CD14-positive monocyte (primary cell): Measurements from ENCODE around the gene DSTYK. TPM values are rescaled to one million over a fixed set of nuclear protein-coding genes. Genes with fewer than 3 reads are reported as not detected.

Source experiments
- DNase-seq, 3 donors: peaks; one replicate each; pipeline ENCODE4 v3.0.0-alpha.2; 2011 to 2022
- H2AFZ ChIP-seq: 2 replicates; pipeline ENCODE4 v1.6.0; 2012; ENCODE audit warnings: mild to moderate bottlenecking, low read depth, low read length, inconsistent platforms; ENCODE audit not compliant: insufficient read depth, poor library complexity, severe bottlenecking
- H3K27ac ChIP-seq, 2 donors: 1 replicate in 1 of 2; 2 replicates in 1 of 2; pipeline ENCODE4 v1.5.1; 2012 to 2013; ENCODE audit warnings: low read length in 2 of 2, control low read depth in 1 of 2, inconsistent platforms in 1 of 2, low read depth in 1 of 2, mild to moderate bottlenecking in 1 of 2
- H3K27me3 ChIP-seq, 2 donors: one replicate each; pipeline versions ENCODE4 v1.6.0 to v1.6.1; 2011 to 2013; ENCODE audit warnings: low read length in 2 of 2; ENCODE audit not compliant: control insufficient read depth in 2 of 2, insufficient read depth in 2 of 2
- H3K36me3 ChIP-seq, 2 donors: replicated peaks in 1 of 2; 1 replicate in 1 of 2; 2 replicates in 1 of 2; pipeline versions ENCODE4 v1.5.1 to v1.6.1; 2012 to 2013; ENCODE audit warnings: low read length in 2 of 2, control low read depth in 1 of 2, inconsistent platforms in 1 of 2, mild to moderate bottlenecking in 1 of 2; ENCODE audit not compliant: insufficient read depth in 2 of 2, control insufficient read depth in 1 of 2
- H3K4me1 ChIP-seq, 2 donors: 1 replicate in 1 of 2; 2 replicates in 1 of 2; pipeline versions ENCODE4 v1.5.1 to v1.6.1; 2012 to 2013; ENCODE audit warnings: low read length in 2 of 2, control low read depth in 1 of 2, inconsistent platforms in 1 of 2, mild to moderate bottlenecking in 1 of 2, moderate library complexity in 1 of 2; ENCODE audit not compliant: insufficient read depth in 2 of 2, control insufficient read depth in 1 of 2
- H3K4me2 ChIP-seq: replicated peaks from 2 replicates; pipeline ENCODE3; 2012; ENCODE audit warnings: low read length, moderate library complexity, mild to moderate bottlenecking; ENCODE audit not compliant: poor library complexity, severe bottlenecking; ENCODE audit errors: extremely low read depth
- H3K4me3 ChIP-seq, 3 experiments: fragments of 200-600 bp in 1 of 3; sonication (generic) in 1 of 3; replicated peaks in 1 of 3; 1 replicate in 2 of 3; 2 replicates in 1 of 3; pipeline ENCODE4 v1.5.1; 2011 to 2013; ENCODE audit warnings: low read length in 3 of 3, mild to moderate bottlenecking in 3 of 3, control low read depth in 2 of 3, low read depth in 2 of 3, inconsistent platforms in 1 of 3, moderate library complexity in 1 of 3
- H3K79me2 ChIP-seq: 2 replicates; pipeline ENCODE4 v1.6.0; 2012; ENCODE audit warnings: mild to moderate bottlenecking, control low read depth, inconsistent platforms, low read length, moderate library complexity; ENCODE audit not compliant: insufficient read depth
- H3K9ac ChIP-seq: 2 replicates; pipeline ENCODE4 v1.6.0; 2017; ENCODE audit warnings: low read length, mild to moderate bottlenecking; ENCODE audit not compliant: insufficient read depth, poor library complexity, severe bottlenecking
- H3K9me3 ChIP-seq, 2 donors: replicated peaks in 1 of 2; 1 replicate in 1 of 2; 2 replicates in 1 of 2; pipeline versions ENCODE4 v1.5.1 to v1.6.1; 2012 to 2013; ENCODE audit warnings: low read length in 2 of 2, control low read depth in 1 of 2; ENCODE audit not compliant: control insufficient read depth in 1 of 2, insufficient read depth in 1 of 2
- H4K20me1 ChIP-seq: 2 replicates; pipeline ENCODE4 v1.6.0; 2012; ENCODE audit warnings: mild to moderate bottlenecking, low read length, control low read depth, moderate library complexity; ENCODE audit not compliant: insufficient read depth
- H3K27ac Mint-ChIP-seq, 7 donors: one replicate each; pipeline ENCODE4 v1.8.0; 2020; ENCODE audit warnings: mild to moderate bottlenecking in 7 of 7, mixed read lengths in 7 of 7, moderate library complexity in 6 of 7, inconsistent platforms in 2 of 7
- H3K27me3 Mint-ChIP-seq, 3 donors: one replicate each; pipeline ENCODE4 v1.8.0; 2021 to 2022; ENCODE audit warnings: low read depth in 3 of 3, mild to moderate bottlenecking in 3 of 3, mixed read lengths in 3 of 3, moderate library complexity in 3 of 3, inconsistent platforms in 1 of 3
- H3K36me3 Mint-ChIP-seq, 2 donors: one replicate each; pipeline ENCODE4 v1.8.0; 2020; ENCODE audit warnings: mixed read lengths in 2 of 2, inconsistent platforms in 1 of 2, mild to moderate bottlenecking in 1 of 2
- H3K4me1 Mint-ChIP-seq: one replicate; pipeline ENCODE4 v1.8.0; 2020; ENCODE audit warnings: mild to moderate bottlenecking, mixed read lengths
- H3K4me3 Mint-ChIP-seq, 2 donors: one replicate each; pipeline ENCODE4 v1.8.0; 2020; ENCODE audit warnings: mild to moderate bottlenecking in 2 of 2, mixed read lengths in 2 of 2, moderate library complexity in 1 of 2
- H3K9me3 Mint-ChIP-seq, 7 donors: one replicate each; pipeline ENCODE4 v1.8.0; 2020 to 2022; ENCODE audit warnings: mixed read lengths in 7 of 7, mild to moderate bottlenecking in 6 of 7, moderate library complexity in 6 of 7, inconsistent platforms in 2 of 7
- CTCF ChIP-seq: fragments of 200-600 bp; IDR thresholded peaks from one replicate; pipeline ENCODE4 v1.8.0; 2022; ENCODE audit warnings: antibody characterized with exemption, mild to moderate bottlenecking
- WGBS: methylation state at CpG from one replicate; pipeline ENCODE4 v1.1.5; 2013; ENCODE audit warnings: missing lambda C conversion rate; ENCODE audit not compliant: insufficient coverage; 5-methylcytosine and 5-hydroxymethylcytosine counted together
- intact Hi-C, 2 donors: fragments of 100-400 bp; cut with micrococcal nuclease; formaldehyde crosslinking; loops; one replicate each; pipeline versions ENCODE4 v1.15.0 to v1.15.1; 2023
- polyA plus RNA-seq, 3 donors: library from polyadenylated mRNA; depleted of rRNA in 1 of 3; unstranded in 2 of 3; stranded (reverse) in 1 of 3; fragments of 300-500 nt in 2 of 3; fragments of >200 nt in 1 of 3; fragmentation: Illumina TruSeq in 2 of 3; gene quantifications; 1 replicate in 2 of 3; 2 replicates in 1 of 3; pipeline ENCODE4 v1.2.3, GENCODE V29; 2012 to 2021

DSTYK gene
- polyA plus RNA-seq, 3 donors: 2.9 to 6.5 (median 3.8) TPM

- intact Hi-C loops: loop anchor here (10.0 kb wide), 1 partner anchor 163 kb away; no protein-coding TSS in a partner anchor
- Histone ChIP-seq H4K20me1 (no peaks in the 10 kb centered on the region), H3K79me2 (no peaks in the 10 kb centered on the region), H3K36me3 (peaks cover 49 to 61% of the 10 kb centered on the region in 2 donors), H2AFZ (no peak overlapping the region), H3K27me3 (no peaks in the 10 kb centered on the region), H3K4me3 (no peak overlapping the region), H3K4me1 (no peaks in the 10 kb centered on the region), H3K27ac (no peak overlapping the region), H3K9ac (no peak overlapping the region), H3K4me2 (no peak overlapping the region), H3K9me3 (no peaks in the 10 kb centered on the region)
- 100% methylated on average over 2 of the region's 6 CpGs for WGBS
- peaks cover 0 to 2% (median 0%) of the 10 kb centered on the region in 3 donors for H3K27me3 Mint-ChIP-seq
- H3K36me3 Mint-ChIP-seq: peaks cover 53 to 62% of the 10 kb centered on the region in 2 donors
- no peak for TF ChIP-seq CTCF
- no peak overlapping the region for H3K4me3 Mint-ChIP-seq
- H3K27ac Mint-ChIP-seq: peak overlapping the region in 2 of 7 donors; percentile 8 to 35
- no peaks in the 10 kb centered on the region for H3K4me1 Mint-ChIP-seq
- H3K9me3 Mint-ChIP-seq: no peaks in the 10 kb centered on the region
- no peak for DNase-seq
Observed at GRCh38 chr1:205147191-205147835, 64.2 kb downstream of the DSTYK start.

- Histone ChIP-seq H3K27me3 (no peaks in the 10 kb centered on the region), H3K9ac (no peak overlapping the region), H3K9me3 (no peaks in the 10 kb centered on the region), H4K20me1 (no peaks in the 10 kb centered on the region), H3K36me3 (peaks cover 29 to 44% of the 10 kb centered on the region in 2 donors), H3K4me1 (peaks cover 3 to 5% of the 10 kb centered on the region in 2 donors), H2AFZ (no peak overlapping the region), H3K4me3 (no peak overlapping the region), H3K79me2 (no peaks in the 10 kb centered on the region), H3K4me2 (no peak overlapping the region), H3K27ac (no peak overlapping the region)
- DNase-seq: no peak
- Mint-ChIP-seq H3K27me3 (peaks cover 0 to 2% (median 1%) of the 10 kb centered on the region in 3 donors), H3K4me1 (peaks cover 5% of the 10 kb centered on the region), H3K27ac (no peak overlapping the region), H3K4me3 (no peak overlapping the region), H3K9me3 (no peaks in the 10 kb centered on the region), H3K36me3 (peaks cover 40 to 51% of the 10 kb centered on the region in 2 donors)
- no peak for TF ChIP-seq CTCF
- no CpG with 5 or more reads among the region's 1 CpG for WGBS
- intact Hi-C loops: loop anchor here (10.0 kb wide), 1 partner anchor 160 kb away; no protein-coding TSS in a partner anchor
Observed at GRCh38 chr1:205144751-205145150, 66.8 kb downstream of the DSTYK start.
